Gastroesophageal sphincter (tissue), 3 donors: ENCODE measurements around the gene C18orf54.

ENCODE experiments used
- EP300 ChIP-seq: sonication (generic); formaldehyde crosslinking; IDR thresholded peaks from one replicate; pipeline ENCODE4 v1.6.1; 2017; ENCODE audit warnings: antibody characterized with exemption, mild to moderate bottlenecking
- POLR2A ChIP-seq, 2 donors: fragments of 450-650 bp; IDR thresholded peaks; one replicate each; pipeline ENCODE4 v1.6.1; 2017; ENCODE audit warnings: antibody characterized with exemption in 2 of 2, mild to moderate bottlenecking in 2 of 2, moderate library complexity in 1 of 2
- POLR2AphosphoS5 ChIP-seq: sonication (generic); formaldehyde crosslinking; IDR thresholded peaks from one replicate; pipeline ENCODE4 v1.6.1; 2017; ENCODE audit warnings: antibody characterized with exemption
- TF ChIP-seq, protein P1 (sequence below), 4 experiments: fragments of 200-600 bp in 2 of 4; fragments of 450-650 bp in 2 of 4; sonication (generic) in 1 of 4; IDR thresholded peaks; one replicate each; pipeline ENCODE4 v1.5.1; 2017 to 2019; ENCODE audit warnings: antibody characterized with exemption in 4 of 4, mild to moderate bottlenecking in 2 of 4, moderate library complexity in 2 of 4

- TF ChIP-seq POLR2A (IDR thresholded peaks at IDR 0.05) (no peak), POLR2AphosphoS5 (no peak), EP300 (no peak)
- TF ChIP-seq, protein P1, sequence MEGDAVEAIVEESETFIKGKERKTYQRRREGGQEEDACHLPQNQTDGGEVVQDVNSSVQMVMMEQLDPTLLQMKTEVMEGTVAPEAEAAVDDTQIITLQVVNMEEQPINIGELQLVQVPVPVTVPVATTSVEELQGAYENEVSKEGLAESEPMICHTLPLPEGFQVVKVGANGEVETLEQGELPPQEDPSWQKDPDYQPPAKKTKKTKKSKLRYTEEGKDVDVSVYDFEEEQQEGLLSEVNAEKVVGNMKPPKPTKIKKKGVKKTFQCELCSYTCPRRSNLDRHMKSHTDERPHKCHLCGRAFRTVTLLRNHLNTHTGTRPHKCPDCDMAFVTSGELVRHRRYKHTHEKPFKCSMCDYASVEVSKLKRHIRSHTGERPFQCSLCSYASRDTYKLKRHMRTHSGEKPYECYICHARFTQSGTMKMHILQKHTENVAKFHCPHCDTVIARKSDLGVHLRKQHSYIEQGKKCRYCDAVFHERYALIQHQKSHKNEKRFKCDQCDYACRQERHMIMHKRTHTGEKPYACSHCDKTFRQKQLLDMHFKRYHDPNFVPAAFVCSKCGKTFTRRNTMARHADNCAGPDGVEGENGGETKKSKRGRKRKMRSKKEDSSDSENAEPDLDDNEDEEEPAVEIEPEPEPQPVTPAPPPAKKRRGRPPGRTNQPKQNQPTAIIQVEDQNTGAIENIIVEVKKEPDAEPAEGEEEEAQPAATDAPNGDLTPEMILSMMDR (IDR thresholded peaks at IDR 0.05), result no peak
Measured at GRCh38 chr18:54389143-54389505, 31.4 kb downstream of the C18orf54 start.
